ENCODE results near the gene NOP56. TPM values are rescaled to one million over a fixed set of nuclear protein-coding genes. Genes with fewer than 3 reads are reported as not detected.
"Not testable (repeated sequence)": the region's sequence is repeated elsewhere in the genome, so short reads cannot be mapped to it uniquely, and the experiment has no call there.

NOP56 gene
- total and polyA plus RNA-seq, 5 donors from 2014 or later: 91.8 to 249 (median 105) TPM

DNA sequence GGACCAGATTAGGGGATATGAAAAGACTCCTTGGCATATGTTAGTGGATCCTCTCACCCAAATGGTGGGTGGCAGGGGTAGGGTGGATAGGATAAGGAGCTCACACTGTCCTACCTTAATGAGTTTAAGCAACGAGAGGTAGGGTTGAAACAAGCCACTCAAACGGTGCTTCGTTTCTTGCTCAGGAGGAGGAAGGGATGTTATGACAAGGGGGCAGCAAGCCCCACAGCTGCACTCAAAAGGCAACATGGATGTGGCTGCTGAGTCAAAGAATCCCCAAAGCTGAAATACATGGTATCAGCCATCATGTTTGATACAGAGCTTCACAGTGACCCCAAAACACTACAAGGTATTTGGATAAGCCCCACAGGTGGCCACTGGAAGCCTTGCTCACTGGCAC, 20.0 kb downstream of the NOP56 start:
- DNase-seq: no peak
- H3K4me3 Mint-ChIP-seq: no peak overlapping the region
- H3K27me3 ChIP-seq (ENCODE audit: control insufficient read depth, insufficient read depth, low read length): peaks cover 5% of the 10 kb centered on the region
- no peak overlapping the region for H3K27ac ChIP-seq (ENCODE audit: insufficient read depth, low read length, poor library complexity, severe bottlenecking)
- no peak overlapping the region for H3K4me3 ChIP-seq (ENCODE audit: low read depth, low read length)
- peaks cover 12% of the 10 kb centered on the region for H3K27me3 Mint-ChIP-seq
- H3K4me1 ChIP-seq (ENCODE audit: control insufficient read depth, insufficient read depth, low read length, poor library complexity, severe bottlenecking): no peaks in the 10 kb centered on the region
- H3K9me3 ChIP-seq (ENCODE audit: control insufficient read depth in 2 of 2, low read length in 2 of 2): no peaks in the 10 kb centered on the region
- no peak for ATAC-seq (ENCODE audit: low read depth in 2 of 2)
- no peaks in the 10 kb centered on the region for H3K9me3 Mint-ChIP-seq
- H3K4me1 Mint-ChIP-seq: no peaks in the 10 kb centered on the region
- no peaks in the 10 kb centered on the region for H3K36me3 ChIP-seq (ENCODE audit: control insufficient read depth, insufficient read depth, low read length)
- no peaks in the 10 kb centered on the region for H3K36me3 Mint-ChIP-seq
- no peak overlapping the region for H3K27ac Mint-ChIP-seq

DNA sequence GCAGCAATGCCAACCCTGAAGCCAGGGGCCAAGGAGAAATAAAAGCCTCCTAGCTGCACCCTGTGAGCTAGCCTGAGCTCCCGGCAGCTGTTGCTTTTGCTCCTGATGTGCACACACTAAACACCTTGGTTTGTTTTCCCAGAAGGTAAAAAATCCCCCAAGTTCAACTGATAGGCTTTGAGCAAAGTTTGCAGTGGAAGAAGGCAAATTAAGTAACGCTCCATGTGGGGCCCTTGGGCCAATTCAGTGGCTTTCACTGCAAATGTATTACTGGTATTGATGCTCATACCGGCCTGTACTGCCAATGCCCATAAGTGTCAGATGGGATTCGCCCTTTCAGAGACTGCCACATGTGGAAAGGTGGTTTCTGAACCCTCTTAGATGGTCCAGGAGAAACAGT, 21.0 kb downstream of the NOP56 start:
- no peak overlapping the region for H3K4me3 Mint-ChIP-seq
- Histone ChIP-seq H3K27me3 (ENCODE audit: control insufficient read depth, insufficient read depth, low read length) (peaks cover 4% of the 10 kb centered on the region), H3K27ac (ENCODE audit: insufficient read depth, low read length, poor library complexity, severe bottlenecking) (no peak overlapping the region), H3K36me3 (ENCODE audit: control insufficient read depth, insufficient read depth, low read length) (no peaks in the 10 kb centered on the region), H3K4me1 (ENCODE audit: control insufficient read depth, insufficient read depth, low read length, poor library complexity, severe bottlenecking) (no peaks in the 10 kb centered on the region), H3K4me3 (ENCODE audit: low read depth, low read length) (no peak overlapping the region), H3K9me3 (ENCODE audit: control insufficient read depth in 2 of 2, low read length in 2 of 2) (no peaks in the 10 kb centered on the region)
- H3K27ac Mint-ChIP-seq: no peak overlapping the region
- H3K4me1 Mint-ChIP-seq: no peaks in the 10 kb centered on the region
- H3K27me3 Mint-ChIP-seq: peaks cover 12% of the 10 kb centered on the region
- H3K9me3 Mint-ChIP-seq: no peaks in the 10 kb centered on the region
- no peak for ATAC-seq (ENCODE audit: low read depth in 2 of 2)
- no peak for DNase-seq
- no peaks in the 10 kb centered on the region for H3K36me3 Mint-ChIP-seq

DNA sequence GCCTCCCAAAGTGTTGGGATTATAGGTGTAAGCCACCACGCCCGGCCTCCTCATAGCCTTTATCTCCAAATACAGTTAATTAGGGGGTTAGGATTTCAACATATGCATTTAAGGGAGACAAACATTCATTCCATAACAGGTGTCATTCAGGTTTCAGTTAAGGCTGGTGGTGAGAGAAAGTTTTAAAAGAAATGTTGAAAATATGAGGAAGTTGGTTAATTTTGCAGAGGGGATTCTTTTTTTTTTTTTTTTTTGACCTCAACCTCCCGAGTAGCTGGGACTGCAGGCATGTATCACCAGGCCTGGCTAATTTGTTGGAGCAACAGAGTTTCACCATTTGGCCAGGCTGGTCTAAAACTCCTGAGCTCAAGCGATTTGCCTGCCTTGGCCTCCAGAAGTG, 27.6 kb downstream of the NOP56 start:
- H3K4me1 Mint-ChIP-seq: no peaks in the 10 kb centered on the region
- ATAC-seq (ENCODE audit: low read depth in 2 of 2): no peak

DNA sequence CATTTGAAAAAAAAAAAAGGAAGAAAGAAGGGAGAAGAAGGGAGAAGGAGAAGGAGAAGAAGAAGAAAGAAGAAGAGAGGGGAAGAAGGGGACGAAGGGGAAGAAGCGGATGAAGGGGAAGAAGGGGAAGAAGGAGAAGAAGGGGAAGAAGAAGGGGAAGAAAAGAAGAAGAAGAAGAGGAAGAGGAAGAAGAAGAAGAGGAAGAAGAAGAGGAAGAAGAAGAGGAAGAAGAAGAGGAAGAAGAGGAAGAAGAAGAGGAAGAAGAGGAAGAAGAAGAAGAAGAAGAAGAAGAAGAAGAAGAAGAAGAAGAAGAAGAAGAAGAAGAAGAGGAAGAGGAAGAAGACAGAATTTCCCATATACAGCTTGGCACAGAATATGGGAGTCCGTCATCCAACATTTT, 29.6 kb downstream of the NOP56 start:
- H3K9me3 Mint-ChIP-seq; H3K4me3 Mint-ChIP-seq; DNase-seq; H3K27ac Mint-ChIP-seq; H3K27me3 ChIP-seq (ENCODE audit: control insufficient read depth, insufficient read depth, low read length); H3K4me3 ChIP-seq (ENCODE audit: low read depth, low read length); H3K9me3 ChIP-seq (ENCODE audit: control insufficient read depth in 2 of 2, low read length in 2 of 2); H3K27ac ChIP-seq (ENCODE audit: insufficient read depth, low read length, poor library complexity, severe bottlenecking); H3K36me3 Mint-ChIP-seq; ATAC-seq (ENCODE audit: low read depth in 2 of 2); H3K4me1 ChIP-seq (ENCODE audit: control insufficient read depth, insufficient read depth, low read length, poor library complexity, severe bottlenecking); H3K36me3 ChIP-seq (ENCODE audit: control insufficient read depth, insufficient read depth, low read length); H3K4me1 Mint-ChIP-seq: not testable (repeated sequence)
- H3K27me3 Mint-ChIP-seq: peaks cover 42% of the 10 kb centered on the region

More for the DNA sequence above, 27.6 kb downstream of the NOP56 start:
- Histone ChIP-seq H3K4me1 (ENCODE audit: control insufficient read depth, insufficient read depth, low read length, poor library complexity, severe bottlenecking) (no peaks in the 10 kb centered on the region), H3K9me3 (ENCODE audit: control insufficient read depth in 2 of 2, low read length in 2 of 2) (no peaks in the 10 kb centered on the region), H3K4me3 (ENCODE audit: low read depth, low read length) (no peak overlapping the region), H3K36me3 (ENCODE audit: control insufficient read depth, insufficient read depth, low read length) (no peaks in the 10 kb centered on the region), H3K27ac (ENCODE audit: insufficient read depth, low read length, poor library complexity, severe bottlenecking) (no peak overlapping the region), H3K27me3 (ENCODE audit: control insufficient read depth, insufficient read depth, low read length) (peaks cover 4% of the 10 kb centered on the region)
- H3K4me3 Mint-ChIP-seq: no peak overlapping the region
- no peak for DNase-seq
- H3K27me3 Mint-ChIP-seq: peaks cover 30% of the 10 kb centered on the region
- H3K36me3 Mint-ChIP-seq: no peaks in the 10 kb centered on the region
- H3K9me3 Mint-ChIP-seq: peaks cover 0 to 3% (median 0%) of the 10 kb centered on the region in 7 donors
- H3K27ac Mint-ChIP-seq: no peak overlapping the region

DNA sequence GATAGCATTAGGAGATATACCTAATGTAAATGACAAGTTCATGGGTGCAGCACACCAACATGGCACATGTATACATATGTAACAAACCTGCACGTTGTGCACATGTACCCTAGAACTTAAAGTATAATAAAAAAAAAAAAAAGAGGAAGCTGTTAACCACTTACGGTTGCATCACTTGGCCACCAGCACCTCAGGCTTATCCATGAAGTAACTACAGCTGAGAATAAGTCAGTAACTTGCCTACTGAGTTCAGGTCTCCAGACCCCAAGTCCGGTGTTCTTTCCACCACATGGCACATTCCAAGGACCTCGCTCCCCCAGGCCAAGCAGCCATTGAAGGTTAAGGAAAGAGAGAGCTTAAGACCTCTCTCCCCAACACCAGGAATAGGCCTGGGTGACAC, 32.4 kb downstream of the NOP56 start:
- not testable (repeated sequence) for H3K36me3 Mint-ChIP-seq; H3K4me3 ChIP-seq (ENCODE audit: low read depth, low read length); H3K36me3 ChIP-seq (ENCODE audit: control insufficient read depth, insufficient read depth, low read length); ATAC-seq (ENCODE audit: low read depth in 2 of 2); H3K9me3 Mint-ChIP-seq; H3K27ac ChIP-seq (ENCODE audit: insufficient read depth, low read length, poor library complexity, severe bottlenecking); H3K4me3 Mint-ChIP-seq; H3K27me3 ChIP-seq (ENCODE audit: control insufficient read depth, insufficient read depth, low read length); H3K27ac Mint-ChIP-seq; DNase-seq; H3K4me1 ChIP-seq (ENCODE audit: control insufficient read depth, insufficient read depth, low read length, poor library complexity, severe bottlenecking); H3K9me3 ChIP-seq (ENCODE audit: control insufficient read depth in 2 of 2, low read length in 2 of 2)
- H3K4me1 Mint-ChIP-seq: peaks cover 0 to 14% (median 9%) of the 10 kb centered on the region in 4 donors
- peaks cover 58% of the 10 kb centered on the region for H3K27me3 Mint-ChIP-seq

DNA sequence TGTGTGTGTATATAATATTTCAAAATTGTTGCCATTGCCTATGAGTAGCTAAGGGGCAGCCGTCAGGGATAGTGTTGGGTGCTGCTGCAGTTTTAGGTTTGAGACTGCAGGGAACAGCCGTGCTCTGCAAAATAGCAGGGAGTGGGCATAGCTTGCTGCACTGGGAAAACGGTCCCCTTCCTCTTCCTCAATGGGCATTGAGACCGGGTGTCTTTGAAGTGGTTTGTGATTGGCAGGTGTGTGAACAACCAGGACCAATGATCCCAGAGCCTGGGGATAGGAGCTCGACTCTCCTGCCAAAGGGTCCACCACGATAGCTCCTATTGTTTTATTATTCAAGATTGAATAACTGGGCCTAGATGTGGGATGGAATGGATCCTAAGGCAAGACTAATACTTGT, 35.1 kb downstream of the NOP56 start:
- H3K27me3 Mint-ChIP-seq: peaks cover 61% of the 10 kb centered on the region
- peaks cover 0 to 30% (median 20%) of the 10 kb centered on the region in 4 donors for H3K4me1 Mint-ChIP-seq
- Histone ChIP-seq H3K4me1 (ENCODE audit: control insufficient read depth, insufficient read depth, low read length, poor library complexity, severe bottlenecking) (peaks cover 15% of the 10 kb centered on the region), H3K27me3 (ENCODE audit: control insufficient read depth, insufficient read depth, low read length) (peaks cover 12% of the 10 kb centered on the region), H3K27ac (ENCODE audit: insufficient read depth, low read length, poor library complexity, severe bottlenecking) (no peak overlapping the region), H3K9me3 (ENCODE audit: control insufficient read depth in 2 of 2, low read length in 2 of 2) (no peaks in the 10 kb centered on the region), H3K4me3 (ENCODE audit: low read depth, low read length) (no peak overlapping the region), H3K36me3 (ENCODE audit: control insufficient read depth, insufficient read depth, low read length) (no peaks in the 10 kb centered on the region)
- DNase-seq: no peak
- H3K4me3 Mint-ChIP-seq: peak overlapping the region in 1 of 4 donors; percentile 42
- no peaks in the 10 kb centered on the region for H3K36me3 Mint-ChIP-seq
- H3K27ac Mint-ChIP-seq: peak overlapping the region in 1 of 3 donors; percentile 41
- no peaks in the 10 kb centered on the region for H3K9me3 Mint-ChIP-seq
- no peak for ATAC-seq (ENCODE audit: low read depth in 2 of 2)

DNA sequence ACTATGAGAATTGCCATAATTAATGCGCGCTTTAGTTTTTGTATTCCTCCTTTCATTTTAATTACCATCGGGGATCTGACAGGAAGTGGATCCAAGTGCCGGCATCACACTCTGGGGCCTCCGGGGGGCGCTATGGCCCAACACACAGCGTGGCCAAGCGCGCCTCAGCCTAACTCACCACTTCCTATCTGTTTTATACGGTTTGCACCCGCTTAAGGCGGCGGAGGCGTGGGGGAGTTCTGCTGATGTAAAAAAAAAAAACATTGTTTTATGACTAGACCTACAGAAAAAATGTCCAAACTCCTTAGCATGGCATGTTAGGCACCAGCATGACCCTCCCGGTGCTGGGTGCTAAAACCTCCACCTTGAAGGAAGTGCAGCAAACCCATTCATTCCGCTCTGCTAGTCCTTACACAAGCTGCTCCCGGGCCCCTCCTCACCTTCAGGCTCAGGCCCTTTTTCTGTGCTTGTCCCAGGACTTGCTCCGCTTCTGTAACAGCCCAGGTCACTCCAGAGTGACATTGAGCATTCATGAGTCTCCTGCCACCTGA, 35.7 kb downstream of the NOP56 start:
- Histone ChIP-seq H3K4me1 (ENCODE audit: control insufficient read depth, insufficient read depth, low read length, poor library complexity, severe bottlenecking) (peaks cover 15% of the 10 kb centered on the region), H3K27ac (ENCODE audit: insufficient read depth, low read length, poor library complexity, severe bottlenecking) (no peak overlapping the region), H3K9me3 (ENCODE audit: control insufficient read depth in 2 of 2, low read length in 2 of 2) (no peaks in the 10 kb centered on the region), H3K4me3 (ENCODE audit: low read depth, low read length) (no peak overlapping the region), H3K36me3 (ENCODE audit: control insufficient read depth, insufficient read depth, low read length) (no peaks in the 10 kb centered on the region), H3K27me3 (ENCODE audit: control insufficient read depth, insufficient read depth, low read length) (peaks cover 12% of the 10 kb centered on the region)
- H3K36me3 Mint-ChIP-seq: no peaks in the 10 kb centered on the region
- DNase-seq (peak; percentile 51 to 86 (median 81)), ATAC-seq (ENCODE audit: low read depth in 2 of 2) (peak; percentile 87 to 90)
- H3K27me3 Mint-ChIP-seq: peaks cover 57% of the 10 kb centered on the region
- H3K4me3 Mint-ChIP-seq: peak overlapping the region in 3 of 4 donors; percentile 29 to 42 (median 32)
- H3K9me3 Mint-ChIP-seq: no peaks in the 10 kb centered on the region
- H3K27ac Mint-ChIP-seq: peak overlapping the region in 1 of 3 donors; percentile 41
- peaks cover 0 to 30% (median 20%) of the 10 kb centered on the region in 4 donors for H3K4me1 Mint-ChIP-seq

DNA sequence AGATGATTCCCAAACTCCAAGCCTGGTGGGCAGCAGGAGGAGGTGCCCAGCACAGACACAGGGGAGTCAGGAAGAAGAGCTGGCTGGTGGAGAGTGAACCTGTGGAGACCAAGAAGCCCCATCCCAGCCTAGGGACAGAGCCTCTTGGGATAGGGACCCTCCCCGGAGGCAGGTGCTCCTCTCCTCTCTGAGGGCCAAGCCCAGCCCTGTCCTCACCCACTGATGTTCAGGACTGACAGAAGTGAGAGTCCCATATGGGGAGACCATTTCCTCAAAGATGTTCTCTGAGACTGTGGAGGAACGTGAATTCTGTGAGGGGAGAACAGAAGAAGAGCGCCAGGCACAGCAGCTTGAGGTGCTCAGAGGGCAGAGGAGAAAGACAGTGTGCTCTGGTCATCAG, 37.8 kb downstream of the NOP56 start:
- H3K36me3 ChIP-seq (ENCODE audit: control insufficient read depth, insufficient read depth, low read length): no peaks in the 10 kb centered on the region
- peaks cover 21% of the 10 kb centered on the region for H3K27me3 ChIP-seq (ENCODE audit: control insufficient read depth, insufficient read depth, low read length)
- no peaks in the 10 kb centered on the region for H3K36me3 Mint-ChIP-seq
- DNase-seq (no peak), ATAC-seq (ENCODE audit: low read depth in 2 of 2) (no peak)
- no peaks in the 10 kb centered on the region for H3K9me3 ChIP-seq (ENCODE audit: control insufficient read depth in 2 of 2, low read length in 2 of 2)
- no peak overlapping the region for H3K27ac Mint-ChIP-seq
- H3K4me3 Mint-ChIP-seq: peak overlapping the region in 2 of 4 donors; percentile 91 to 95
- no peak overlapping the region for H3K27ac ChIP-seq (ENCODE audit: insufficient read depth, low read length, poor library complexity, severe bottlenecking)
- peaks cover 0 to 30% (median 20%) of the 10 kb centered on the region in 4 donors for H3K4me1 Mint-ChIP-seq
- H3K27me3 Mint-ChIP-seq: peaks cover 64% of the 10 kb centered on the region
- peaks cover 25% of the 10 kb centered on the region for H3K4me1 ChIP-seq (ENCODE audit: control insufficient read depth, insufficient read depth, low read length, poor library complexity, severe bottlenecking)
- no peak overlapping the region for H3K4me3 ChIP-seq (ENCODE audit: low read depth, low read length)
- H3K9me3 Mint-ChIP-seq: peaks cover 0 to 3% (median 0%) of the 10 kb centered on the region in 7 donors
